Dermis microvascular lymphatic vessel endothelial cell (primary cell): ENCODE measurements around the gene DENND2A. TPM values are rescaled to one million over a fixed set of nuclear protein-coding genes. Genes with fewer than 3 reads are reported as not detected.
"Not testable (repeated sequence)": the region's sequence is repeated elsewhere in the genome, so short reads cannot be mapped to it uniquely, and the experiment has no call there.

Source experiments
- DNase-seq, 2 donors: peaks; one replicate each; pipeline versions ENCODE4 v3.0.0 to v3.0.0-alpha.2; 2010; ENCODE audit warnings: low read depth in 2 of 2
- total RNA-seq: library from RNA; depleted of rRNA; stranded (reverse); fragments of >200 nt; gene quantifications from 2 replicates; pipeline ENCODE4 v1.2.1, GENCODE V29; 2014

DENND2A gene
- total RNA-seq, 1 donor from 2014 or later: 0.64 TPM

GRCh38 chr7:140619915-140620510, 20.6 kb downstream of the DENND2A start:
- DNase-seq: not testable (repeated sequence)

GRCh38 chr7:140619176-140619575, 21.4 kb downstream of the DENND2A start:
- DNase-seq: no peak

GRCh38 chr7:140618306-140618705, 22.3 kb downstream of the DENND2A start:
- no peak for DNase-seq

- no peak for DNase-seq
Observed at GRCh38 chr7:140617081-140617480, 23.5 kb downstream of the DENND2A start.

GRCh38 chr7:140616328-140616727, 24.3 kb downstream of the DENND2A start:
- no peak for DNase-seq

- no peak for DNase-seq
Observed at GRCh38 chr7:140611641-140612040, 29.0 kb downstream of the DENND2A start.

GRCh38 chr7:140610204-140611165, 30.1 kb downstream of the DENND2A start:
- no peak for DNase-seq

GRCh38 chr7:140609646-140610045, 31.0 kb downstream of the DENND2A start:
- no peak for DNase-seq

- no peak for DNase-seq
Observed at GRCh38 chr7:140607441-140607989, 33.1 kb downstream of the DENND2A start.

GRCh38 chr7:140605337-140605736, 35.3 kb downstream of the DENND2A start:
- no peak for DNase-seq

- DNase-seq: no peak
Observed at GRCh38 chr7:140604760-140605159, 35.9 kb downstream of the DENND2A start.

GRCh38 chr7:140604076-140604475, 36.5 kb downstream of the DENND2A start:
- no peak for DNase-seq

- DNase-seq: no peak
Observed at GRCh38 chr7:140601566-140602174, 38.9 kb downstream of the DENND2A start.

GRCh38 chr7:140600341-140600740, 40.3 kb downstream of the DENND2A start:
- no peak for DNase-seq

GRCh38 chr7:140597428-140597949, 43.1 kb downstream of the DENND2A start:
- DNase-seq: no peak

GRCh38 chr7:140596519-140597427, 43.8 kb downstream of the DENND2A start:
- DNase-seq: no peak

GRCh38 chr7:140595468-140596092, 45.0 kb downstream of the DENND2A start:
- no peak for DNase-seq

GRCh38 chr7:140594131-140594691, 46.4 kb downstream of the DENND2A start:
- no peak for DNase-seq

- no peak for DNase-seq
Observed at GRCh38 chr7:140593672-140593982, 47.0 kb downstream of the DENND2A start.
